Endothelial cell of umbilical vein (primary cell): ENCODE measurements around the gene KIF26B. TPM values are rescaled to one million over a fixed set of nuclear protein-coding genes. Genes with fewer than 3 reads are reported as not detected.

Experiments used
- BruUV-seq: library from RNA; stranded (reverse); fragments of 400-500 nt; replicated peaks from 2 replicates; lab custom pipeline; 2021; lab: Mats Ljungman, UMichigan
- CTCF ChIA-PET: fragments of 300-600, 350-600 bp; sonication (Branson Sonifier 250); formaldehyde crosslinking; loops from one replicate; lab custom pipeline; 2021; ENCODE audit warnings: antibody characterized with exemption, inconsistent platforms; lab: Charles Lee
- POLR2A ChIA-PET: fragments of 300-600, 350-600 bp; sonication (Branson Sonifier 250); formaldehyde crosslinking; loops from one replicate; lab custom pipeline; 2021; ENCODE audit warnings: antibody characterized with exemption, inconsistent platforms; lab: Charles Lee
- DNase-seq: peaks from one replicate; pipeline ENCODE4 v3.0.0-alpha.2; 2011; ENCODE audit warnings: low read depth, low spot score
- FAIRE-seq: peaks from 2 replicates; lab custom pipeline; 2011; peaks lifted over from hg19 to GRCh38; lab: Jason Lieb, UNC
- H2AFZ ChIP-seq: 2 replicates; pipeline ENCODE4 v1.6.0; 2012; ENCODE audit warnings: low read depth, low read length, control low read depth, inconsistent platforms
- H3K27ac ChIP-seq: 2 replicates; pipeline ENCODE4 v1.5.1; 2011; ENCODE audit warnings: low read depth, mild to moderate bottlenecking, control low read depth, low read length, moderate library complexity; ENCODE audit not compliant: insufficient read depth
- H3K27me3 ChIP-seq, 2 experiments: 2 replicates each; pipeline versions ENCODE4 v1.6.0 to v1.6.1; 2011; ENCODE audit warnings: low read length in 2 of 2, mixed read lengths in 1 of 2; ENCODE audit not compliant: control insufficient read depth in 2 of 2, insufficient read depth in 2 of 2
- H3K36me3 ChIP-seq, 2 experiments: 2 replicates in 1 of 2; 3 replicates in 1 of 2; pipeline ENCODE4 v1.5.1; 2011; ENCODE audit warnings: low read length in 2 of 2, mild to moderate bottlenecking in 1 of 2, moderate library complexity in 1 of 2; ENCODE audit not compliant: control insufficient read depth in 2 of 2, insufficient read depth in 2 of 2; ENCODE audit errors: extremely low read depth in 1 of 2
- H3K4me1 ChIP-seq: 3 replicates; pipeline ENCODE4 v1.5.1; 2011; ENCODE audit warnings: mild to moderate bottlenecking, low read length; ENCODE audit not compliant: control insufficient read depth, insufficient read depth; ENCODE audit errors: extremely low read depth
- H3K4me2 ChIP-seq: 2 replicates; pipeline ENCODE4 v1.6.1; 2011; ENCODE audit warnings: low read length, control low read depth, mixed read lengths; ENCODE audit not compliant: insufficient read depth
- H3K4me3 ChIP-seq, 3 experiments: fragments of 200-600 bp in 1 of 3; sonication (generic), shearing (Covaris generic) in 1 of 3; replicated peaks in 1 of 3; 2 replicates each; pipeline ENCODE4 v1.5.1; 2011 to 2016; ENCODE audit warnings: control low read depth in 3 of 3, low read length in 3 of 3, mild to moderate bottlenecking in 2 of 3, inconsistent platforms in 1 of 3, low read depth in 1 of 3, moderate library complexity in 1 of 3; ENCODE audit not compliant: insufficient read depth in 1 of 3
- H3K79me2 ChIP-seq: 2 replicates; pipeline ENCODE4 v1.6.0; 2012; ENCODE audit warnings: low read length, inconsistent platforms; ENCODE audit not compliant: control insufficient read depth, insufficient read depth
- H3K9ac ChIP-seq: replicated peaks from 2 replicates; pipeline ENCODE3; 2011; ENCODE audit warnings: low read length, control low read depth; ENCODE audit not compliant: insufficient read depth; ENCODE audit errors: extremely low read depth
- H3K9me1 ChIP-seq: replicated peaks from 3 replicates; pipeline ENCODE4 v1.6.0; 2011; ENCODE audit warnings: mild to moderate bottlenecking, low read length; ENCODE audit not compliant: control insufficient read depth, insufficient read depth; ENCODE audit errors: extremely low read depth
- H3K9me3 ChIP-seq: replicated peaks from 2 replicates; pipeline ENCODE4 v1.5.1; 2012; ENCODE audit warnings: low read length, inconsistent platforms; ENCODE audit not compliant: control insufficient read depth, insufficient read depth
- H4K20me1 ChIP-seq: replicated peaks from 2 replicates; pipeline ENCODE3; 2011; ENCODE audit warnings: mild to moderate bottlenecking, low read length; ENCODE audit not compliant: control insufficient read depth, insufficient read depth; ENCODE audit errors: extremely low read depth
- FOS ChIP-seq: IDR thresholded peaks from 2 replicates; pipeline ENCODE4 v1.6.1; 2011; ENCODE audit warnings: mild to moderate bottlenecking, low read length, moderate library complexity, borderline replicate concordance; ENCODE audit not compliant: insufficient read depth
- GATA2 ChIP-seq: IDR thresholded peaks from 2 replicates; pipeline ENCODE4 v1.7.0; 2011; ENCODE audit warnings: low read depth, mild to moderate bottlenecking, moderate library complexity, mixed read lengths, low read length; ENCODE audit not compliant: insufficient read length, insufficient read depth
- JUN ChIP-seq: IDR thresholded peaks from 2 replicates; pipeline ENCODE4 v1.6.1; 2011; ENCODE audit warnings: borderline replicate concordance, low read depth; ENCODE audit not compliant: insufficient read length, insufficient read depth
- MYC ChIP-seq: IDR thresholded peaks from one replicate; pipeline ENCODE4 v1.6.1; 2011; ENCODE audit warnings: mild to moderate bottlenecking, low read depth, low read length
- POLR2A ChIP-seq: IDR thresholded peaks from 2 replicates; pipeline ENCODE4 v1.6.1; 2012; ENCODE audit warnings: low read depth, mild to moderate bottlenecking, control low read depth, low read length
- POLR2AphosphoS5 ChIP-seq: IDR thresholded peaks from 2 replicates; pipeline ENCODE4 v1.6.1; 2012; ENCODE audit warnings: low read depth, mild to moderate bottlenecking, control low read depth, low read length, moderate library complexity; ENCODE audit not compliant: insufficient read depth
- dilution Hi-C: fragments of 300-500 bp; cut with MboI; formaldehyde crosslinking; loops from one replicate; pipeline ENCODE4 v1.15.0; 2019; ENCODE audit warnings: low sequenced_read_pairs; ENCODE audit not compliant: extremely low pct_ligation_motif_present
- intact Hi-C: fragments of 100-400 bp; cut with micrococcal nuclease; formaldehyde crosslinking; loops from one replicate; pipeline ENCODE4 v1.10.0; 2022
- polyA plus RNA-seq, 4 experiments: library from polyadenylated mRNA; depleted of rRNA in 3 of 4; stranded (reverse) in 3 of 4; unstranded in 1 of 4; fragments of >200 nt; gene quantifications; 2 replicates each; pipeline versions ENCODE4 v1.2.1 to v1.2.3, GENCODE V29; 2011 to 2012; ENCODE audit warnings: missing spikeins in 1 of 4
- total RNA-seq: library from RNA; stranded (reverse); gene quantifications from 2 replicates; pipeline ENCODE4 v1.2.3, GENCODE V29; 2021
- TF ChIP-seq, protein P1 (sequence below), 2 donors: IDR thresholded peaks; 1 replicate in 1 of 2; 2 replicates in 1 of 2; pipeline ENCODE4 v1.5.1; 2011; ENCODE audit warnings: low read length in 2 of 2, mild to moderate bottlenecking in 2 of 2, moderate library complexity in 2 of 2, control low read depth in 1 of 2, inconsistent platforms in 1 of 2, low read depth in 1 of 2; ENCODE audit not compliant: insufficient read depth in 1 of 2; ENCODE audit errors: extremely low read depth in 1 of 2
- TF ChIP-seq, protein P2 (sequence below): IDR thresholded peaks from 2 replicates; pipeline ENCODE4 v1.6.1; 2011; ENCODE audit not compliant: insufficient read depth, insufficient read length

KIF26B gene
- total and polyA plus RNA-seq, 2 donors (not counting 3 experiments of a cell fraction or from before 2014, with no cell fraction given), result 0.04 to 0.49 TPM

DNA sequence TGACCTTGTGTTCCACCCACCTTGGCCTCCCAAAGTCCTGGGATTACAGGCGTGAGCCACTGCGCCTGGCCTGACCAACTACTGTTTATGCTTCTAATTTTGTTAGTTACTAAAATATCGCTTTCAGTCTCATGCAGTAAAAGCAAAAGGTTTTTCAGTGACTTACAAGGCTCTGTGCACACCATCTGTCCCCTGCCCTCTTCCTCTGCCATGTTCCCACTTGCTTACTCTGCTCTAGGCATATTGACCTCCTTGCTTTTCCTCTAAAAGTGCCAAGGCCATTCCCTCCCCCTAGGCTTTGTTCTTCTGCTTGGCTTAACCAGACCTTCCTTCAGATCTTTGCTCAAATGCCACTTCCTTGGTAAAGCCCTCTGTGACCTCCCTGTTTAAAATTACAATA is 276.9 kb downstream of the KIF26B start:
- intact Hi-C loops, result no loop called here

DNA sequence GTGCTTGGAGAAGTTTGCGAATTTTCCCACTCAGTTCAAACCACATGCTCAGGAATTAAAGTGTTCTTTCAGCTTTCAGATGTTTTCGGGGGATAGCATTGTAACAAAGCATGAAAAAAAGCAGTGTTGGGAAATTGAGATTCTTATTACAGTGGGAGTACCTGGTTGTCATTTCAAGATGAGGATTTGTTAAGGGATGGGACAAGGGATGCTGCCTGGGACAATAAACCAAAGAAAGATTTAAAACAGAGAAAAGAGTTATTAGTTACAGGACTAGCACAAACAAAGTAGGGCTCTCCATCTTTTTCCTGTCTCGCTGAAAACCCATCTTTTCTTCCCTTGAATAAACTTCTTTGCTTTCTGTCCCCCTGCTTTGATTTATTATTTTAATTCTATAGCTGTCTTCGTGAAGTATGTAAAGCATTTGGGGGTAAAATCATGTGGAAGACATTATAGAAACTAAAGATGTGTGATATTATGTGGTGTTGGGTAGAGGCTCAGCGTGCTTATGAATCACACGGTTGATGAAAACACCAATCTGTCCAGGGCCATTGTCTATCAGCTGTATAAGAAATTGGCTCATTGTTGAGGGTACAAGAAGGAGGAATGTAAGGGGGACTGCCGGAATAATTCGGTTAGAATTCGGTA is 277.6 kb downstream of the KIF26B start:
- no peaks in the 10 kb centered on the region for H3K4me1 ChIP-seq
- FAIRE-seq, result no peak
- H3K36me3 ChIP-seq, result no peaks in the 10 kb centered on the region
- no peaks in the 10 kb centered on the region for H3K27me3 ChIP-seq
- ChIA-PET CTCF (no interaction called here), POLR2A (no interaction called here)
- no peak overlapping the region for H3K4me3 ChIP-seq
- no peak overlapping the region for H3K9ac ChIP-seq
- no peaks in the 10 kb centered on the region for H4K20me1 ChIP-seq
- H3K9me1 ChIP-seq, result no peaks in the 10 kb centered on the region
- dilution Hi-C loops (no loop called here), intact Hi-C loops (no loop called here)
- no peak overlapping the region for H3K4me2 ChIP-seq
- TF ChIP-seq POLR2AphosphoS5 (no peak), FOS (no peak), POLR2A (no peak), GATA2 (no peak)
- TF ChIP-seq, protein P1, sequence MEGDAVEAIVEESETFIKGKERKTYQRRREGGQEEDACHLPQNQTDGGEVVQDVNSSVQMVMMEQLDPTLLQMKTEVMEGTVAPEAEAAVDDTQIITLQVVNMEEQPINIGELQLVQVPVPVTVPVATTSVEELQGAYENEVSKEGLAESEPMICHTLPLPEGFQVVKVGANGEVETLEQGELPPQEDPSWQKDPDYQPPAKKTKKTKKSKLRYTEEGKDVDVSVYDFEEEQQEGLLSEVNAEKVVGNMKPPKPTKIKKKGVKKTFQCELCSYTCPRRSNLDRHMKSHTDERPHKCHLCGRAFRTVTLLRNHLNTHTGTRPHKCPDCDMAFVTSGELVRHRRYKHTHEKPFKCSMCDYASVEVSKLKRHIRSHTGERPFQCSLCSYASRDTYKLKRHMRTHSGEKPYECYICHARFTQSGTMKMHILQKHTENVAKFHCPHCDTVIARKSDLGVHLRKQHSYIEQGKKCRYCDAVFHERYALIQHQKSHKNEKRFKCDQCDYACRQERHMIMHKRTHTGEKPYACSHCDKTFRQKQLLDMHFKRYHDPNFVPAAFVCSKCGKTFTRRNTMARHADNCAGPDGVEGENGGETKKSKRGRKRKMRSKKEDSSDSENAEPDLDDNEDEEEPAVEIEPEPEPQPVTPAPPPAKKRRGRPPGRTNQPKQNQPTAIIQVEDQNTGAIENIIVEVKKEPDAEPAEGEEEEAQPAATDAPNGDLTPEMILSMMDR (IDR thresholded peaks at IDR 0.05; ENCODE audit: extremely low read depth in 1 of 2, insufficient read depth in 1 of 2, low read depth in 1 of 2, low read length in 2 of 2), result no peak
- TF ChIP-seq, protein P2, sequence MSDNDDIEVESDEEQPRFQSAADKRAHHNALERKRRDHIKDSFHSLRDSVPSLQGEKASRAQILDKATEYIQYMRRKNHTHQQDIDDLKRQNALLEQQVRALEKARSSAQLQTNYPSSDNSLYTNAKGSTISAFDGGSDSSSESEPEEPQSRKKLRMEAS, result no peak
- H3K79me2 ChIP-seq, result no peaks in the 10 kb centered on the region
- BruUV-seq, result no TSS peak
- H3K9me3 ChIP-seq, result peaks cover 2% of the 10 kb centered on the region
- no peak for DNase-seq
- H3K27ac ChIP-seq, result no peak overlapping the region
- no peak overlapping the region for H2AFZ ChIP-seq

More for the DNA sequence above, 276.9 kb downstream of the KIF26B start:
- Histone ChIP-seq H3K9ac (no peak overlapping the region), H3K4me1 (no peaks in the 10 kb centered on the region), H3K4me2 (no peak overlapping the region), H3K36me3 (no peaks in the 10 kb centered on the region), H2AFZ (no peak overlapping the region), H3K9me3 (peaks cover 2% of the 10 kb centered on the region), H4K20me1 (no peaks in the 10 kb centered on the region), H3K27ac (no peak overlapping the region), H3K4me3 (no peak overlapping the region), H3K79me2 (no peaks in the 10 kb centered on the region), H3K27me3 (no peaks in the 10 kb centered on the region), H3K9me1 (no peaks in the 10 kb centered on the region)
- no peak for FAIRE-seq
- POLR2A ChIA-PET, result no interaction called here
- CTCF ChIA-PET, result no interaction called here
- dilution Hi-C loops, result no loop called here
- DNase-seq, result no peak
- no TSS peak for BruUV-seq
- TF ChIP-seq POLR2A (no peak), GATA2 (no peak), MYC (no peak), JUN (no peak)
- TF ChIP-seq, protein P2, result no peak
